SK-N-SH treated with all-trans-retinoic acid at 6 μM for 48 hours (cell line): ENCODE data around the gene PRR5.

Experiments used
- ATAC-seq: fragments of 200-7000 bp; cut with Tn5 transposase; 3 replicates; pipeline ENCODE4 v1.9.1; 2020; ENCODE audit warnings: mild to moderate bottlenecking, moderate library complexity
- ARNTL ChIP-seq: fragments of 450-650 bp; formaldehyde crosslinking; IDR thresholded peaks from 2 replicates; pipeline ENCODE4 v1.5.0; 2020; ENCODE audit warnings: low read depth, mild to moderate bottlenecking, moderate library complexity, borderline replicate concordance
- BACH2 ChIP-seq: fragments of 250-450 bp; sonication (Bioruptor Pico); IDR thresholded peaks from 2 replicates; pipeline ENCODE4 v1.9.0; 2021; ENCODE audit warnings: mild to moderate bottlenecking, borderline replicate concordance
- CSDC2 ChIP-seq: fragments of 250-450 bp; sonication (Bioruptor Pico); IDR thresholded peaks from 2 replicates; pipeline ENCODE4 v1.5.0; 2020; ENCODE audit warnings: mild to moderate bottlenecking, moderate library complexity
- CSRNP3 ChIP-seq: fragments of 250-450 bp; sonication (Bioruptor Pico); IDR thresholded peaks from 2 replicates; pipeline ENCODE4 v1.5.1; 2021; ENCODE audit warnings: mild to moderate bottlenecking, moderate library complexity
- ESRRG ChIP-seq: fragments of 250-450 bp; sonication (Bioruptor Pico); IDR thresholded peaks from 2 replicates; pipeline ENCODE4 v1.6.1; 2021; ENCODE audit warnings: mild to moderate bottlenecking
- GLIS3 ChIP-seq: fragments of 250-450 bp; sonication (Bioruptor Pico); IDR thresholded peaks from 2 replicates; pipeline ENCODE4 v1.5.0; 2020; ENCODE audit warnings: mild to moderate bottlenecking, moderate library complexity
- ISL1 ChIP-seq: fragments of 250-450 bp; sonication (Bioruptor Pico); IDR thresholded peaks from 2 replicates; pipeline ENCODE4 v2.1.2; 2022; ENCODE audit warnings: mild to moderate bottlenecking, moderate library complexity
- OSR1 ChIP-seq: fragments of 250-450 bp; sonication (Bioruptor Pico); IDR thresholded peaks from 2 replicates; pipeline ENCODE4 v1.8.0; 2022; ENCODE audit warnings: moderate library complexity, mild to moderate bottlenecking, inconsistent platforms
- POU6F1 ChIP-seq: fragments of 250-450 bp; sonication (Bioruptor Pico); IDR thresholded peaks from 2 replicates; pipeline ENCODE4 v1.8.0; 2021; ENCODE audit warnings: low read depth, mild to moderate bottlenecking, moderate library complexity, borderline replicate concordance
- RARB ChIP-seq: fragments of 250-450 bp; sonication (Bioruptor Pico); IDR thresholded peaks from 2 replicates; pipeline ENCODE4 v1.8.0; 2021; ENCODE audit warnings: mild to moderate bottlenecking, moderate library complexity
- SNAI2 ChIP-seq: fragments of 250-450 bp; sonication (Bioruptor Pico); IDR thresholded peaks from 2 replicates; pipeline ENCODE4 v1.5.0; 2020; ENCODE audit warnings: mild to moderate bottlenecking, moderate library complexity
- TCF4 ChIP-seq: fragments of 250-450 bp; sonication (Bioruptor Pico); IDR thresholded peaks from 2 replicates; pipeline ENCODE4 v1.8.0; 2021; ENCODE audit warnings: mild to moderate bottlenecking, moderate library complexity, borderline replicate concordance
- TOX ChIP-seq: fragments of 250-450 bp; sonication (Bioruptor Pico); IDR thresholded peaks from 2 replicates; pipeline ENCODE4 v1.8.0; 2021; ENCODE audit warnings: mild to moderate bottlenecking, moderate library complexity, borderline replicate concordance
- TSHZ2 ChIP-seq: fragments of 250-450 bp; sonication (Bioruptor Pico); IDR thresholded peaks from 2 replicates; pipeline ENCODE4 v1.5.0; 2020; ENCODE audit warnings: mild to moderate bottlenecking, moderate library complexity
- ZC3H10 ChIP-seq: fragments of 250-450 bp; sonication (Bioruptor Pico); IDR thresholded peaks from 2 replicates; pipeline ENCODE4 v1.5.1; 2021; ENCODE audit warnings: mild to moderate bottlenecking, moderate library complexity
- ZFP3 ChIP-seq: fragments of 250-450 bp; sonication (Bioruptor Pico); IDR thresholded peaks from 2 replicates; pipeline ENCODE4 v1.5.0; 2020; ENCODE audit warnings: mild to moderate bottlenecking, moderate library complexity
- ZFP30 ChIP-seq: fragments of 450-650 bp; formaldehyde crosslinking; IDR thresholded peaks from 2 replicates; pipeline ENCODE4 v1.5.0; 2022; ENCODE audit warnings: mild to moderate bottlenecking, moderate library complexity
- ZNF565 ChIP-seq: fragments of 450-650 bp; formaldehyde crosslinking; conservative IDR thresholded peaks from 2 replicates; pipeline ENCODE4 v1.5.0; 2020; ENCODE audit warnings: low read depth, mild to moderate bottlenecking, moderate library complexity
- ZNF70 ChIP-seq: fragments of 450-650 bp; formaldehyde crosslinking; IDR thresholded peaks from 2 replicates; pipeline ENCODE4 v1.5.0; 2020; ENCODE audit warnings: mild to moderate bottlenecking, moderate library complexity

The PRR5 gene

GRCh38 chr22:44707752-44708151 is 5.7 kb downstream of the PRR5 start (continued):
- TF ChIP-seq POU6F1 (CRISPR knock-in tag) (no peak), ZC3H10 (no peak)
- TF ChIP-seq, all 23 proteins: peak for 0

- no peak for TF ChIP-seq ZNF565 (CRISPR knock-in tag)
- no peak for TF ChIP-seq TOX
- no peak for TF ChIP-seq ARNTL (CRISPR knock-in tag)
- TF ChIP-seq, all 23 proteins: peak for 0
- ATAC-seq: no peak
Measured at GRCh38 chr22:44709881-44710392, 7.9 kb downstream of the PRR5 start.

GRCh38 chr22:44710474-44711240 is 8.7 kb downstream of the PRR5 start:
- TF ChIP-seq RARB (CRISPR knock-in tag) (no peak), ZC3H10 (no peak), ZFP30 (CRISPR knock-in tag) (no peak), ESRRG (CRISPR knock-in tag) (no peak), TOX (no peak), TSHZ2 (no peak), GLIS3 (CRISPR knock-in tag) (no peak), TCF4 (CRISPR knock-in tag) (no peak), SNAI2 (CRISPR knock-in tag) (no peak), CSRNP3 (no peak), ZNF565 (CRISPR knock-in tag) (no peak), BACH2 (no peak)
- TF ChIP-seq, all 23 proteins: peak for 0
- ATAC-seq: no peak

- no peak for TF ChIP-seq ZFP30 (CRISPR knock-in tag)
- no peak for ATAC-seq
Measured at GRCh38 chr22:44711241-44711560, 9.2 kb downstream of the PRR5 start.

- no peak for TF ChIP-seq TOX
- TF ChIP-seq CSDC2 (CRISPR knock-in tag): no peak
- ATAC-seq: no peak
Measured at GRCh38 chr22:44711690-44712555, 9.9 kb downstream of the PRR5 start.

- no peak for ATAC-seq
- no peak for TF ChIP-seq TOX
- no peak for TF ChIP-seq ZFP3 (CRISPR knock-in tag)
- no peak for TF ChIP-seq OSR1 (CRISPR knock-in tag)
- no peak for TF ChIP-seq ZNF565 (CRISPR knock-in tag)
- no peak for TF ChIP-seq ISL1 (CRISPR knock-in tag)
- TF ChIP-seq SNAI2 (CRISPR knock-in tag): no peak
- no peak for TF ChIP-seq TSHZ2
- TF ChIP-seq ZNF70 (CRISPR knock-in tag): no peak
Measured at GRCh38 chr22:44712962-44713361, 11.0 kb downstream of the PRR5 start.
